ENCODE measurements around the gene PHF13.

- TF ChIP-seq CTCF (IDR thresholded peaks at IDR 0.05; ENCODE audit: low read depth, low read length) (no peak), POLR2A (IDR thresholded peaks at IDR 0.05; ENCODE audit: extremely low read depth, insufficient read length) (no peak), MAX (IDR thresholded peaks at IDR 0.05; ENCODE audit: low read depth, low read length) (no peak), MYC (IDR thresholded peaks at IDR 0.05; ENCODE audit: low read depth, low read length) (no peak)
These were observed 22.3 kb upstream of the PHF13 start for GRCh38 chr1:6591222-6591621.
